ENCODE measurements around the gene RER1.

- TF ChIP-seq RAD21 (IDR thresholded peaks at IDR 0.05; ENCODE audit: low read depth), result no peak
- no peak for TF ChIP-seq CTCF (IDR thresholded peaks at IDR 0.05 in 2 of 3, conservative IDR thresholded peaks at IDR 0.05 in 1 of 3; ENCODE audit: borderline replicate concordance in 1 of 3, insufficient read depth in 1 of 3, low read depth in 2 of 3, low read length in 2 of 3)
- TF ChIP-seq EZH2 (IDR thresholded peaks at IDR 0.05), result no peak
- no peak for TF ChIP-seq ATF3 (IDR thresholded peaks at IDR 0.05)
- TF ChIP-seq ZBTB33 (IDR thresholded peaks at IDR 0.05; ENCODE audit: extremely low read depth, insufficient replicate concordance, low read length), result no peak
- TF ChIP-seq EZH2phosphoT487 (IDR thresholded peaks at IDR 0.05; ENCODE audit: borderline replicate concordance), result no peak
- no peak for TF ChIP-seq POLR2A (IDR thresholded peaks at IDR 0.05; ENCODE audit: borderline replicate concordance, extremely low read depth, insufficient read depth, insufficient read length)
- TF ChIP-seq YY1 (IDR thresholded peaks at IDR 0.05; ENCODE audit: extremely low read depth, insufficient replicate concordance, low read depth, low read length), result no peak
- TF ChIP-seq CEBPB (IDR thresholded peaks at IDR 0.05; ENCODE audit: low read depth), result no peak
- TF ChIP-seq SIN3A (IDR thresholded peaks at IDR 0.05; ENCODE audit: low read depth), result no peak
- TF ChIP-seq POLR2AphosphoS5 (IDR thresholded peaks at IDR 0.05; ENCODE audit: low read depth, low read length), result no peak
- TF ChIP-seq SP1 (IDR thresholded peaks at IDR 0.05; ENCODE audit: low read depth), result no peak
- TF ChIP-seq, protein P1, sequence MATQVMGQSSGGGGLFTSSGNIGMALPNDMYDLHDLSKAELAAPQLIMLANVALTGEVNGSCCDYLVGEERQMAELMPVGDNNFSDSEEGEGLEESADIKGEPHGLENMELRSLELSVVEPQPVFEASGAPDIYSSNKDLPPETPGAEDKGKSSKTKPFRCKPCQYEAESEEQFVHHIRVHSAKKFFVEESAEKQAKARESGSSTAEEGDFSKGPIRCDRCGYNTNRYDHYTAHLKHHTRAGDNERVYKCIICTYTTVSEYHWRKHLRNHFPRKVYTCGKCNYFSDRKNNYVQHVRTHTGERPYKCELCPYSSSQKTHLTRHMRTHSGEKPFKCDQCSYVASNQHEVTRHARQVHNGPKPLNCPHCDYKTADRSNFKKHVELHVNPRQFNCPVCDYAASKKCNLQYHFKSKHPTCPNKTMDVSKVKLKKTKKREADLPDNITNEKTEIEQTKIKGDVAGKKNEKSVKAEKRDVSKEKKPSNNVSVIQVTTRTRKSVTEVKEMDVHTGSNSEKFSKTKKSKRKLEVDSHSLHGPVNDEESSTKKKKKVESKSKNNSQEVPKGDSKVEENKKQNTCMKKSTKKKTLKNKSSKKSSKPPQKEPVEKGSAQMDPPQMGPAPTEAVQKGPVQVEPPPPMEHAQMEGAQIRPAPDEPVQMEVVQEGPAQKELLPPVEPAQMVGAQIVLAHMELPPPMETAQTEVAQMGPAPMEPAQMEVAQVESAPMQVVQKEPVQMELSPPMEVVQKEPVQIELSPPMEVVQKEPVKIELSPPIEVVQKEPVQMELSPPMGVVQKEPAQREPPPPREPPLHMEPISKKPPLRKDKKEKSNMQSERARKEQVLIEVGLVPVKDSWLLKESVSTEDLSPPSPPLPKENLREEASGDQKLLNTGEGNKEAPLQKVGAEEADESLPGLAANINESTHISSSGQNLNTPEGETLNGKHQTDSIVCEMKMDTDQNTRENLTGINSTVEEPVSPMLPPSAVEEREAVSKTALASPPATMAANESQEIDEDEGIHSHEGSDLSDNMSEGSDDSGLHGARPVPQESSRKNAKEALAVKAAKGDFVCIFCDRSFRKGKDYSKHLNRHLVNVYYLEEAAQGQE (IDR thresholded peaks at IDR 0.05; ENCODE audit: low read depth), result no peak
Measured at GRCh38 chr1:2426540-2426939, 34.9 kb downstream of the RER1 start.
